ENCODE measurements around the gene OR2A2.

The OR2A2 gene

DNA sequence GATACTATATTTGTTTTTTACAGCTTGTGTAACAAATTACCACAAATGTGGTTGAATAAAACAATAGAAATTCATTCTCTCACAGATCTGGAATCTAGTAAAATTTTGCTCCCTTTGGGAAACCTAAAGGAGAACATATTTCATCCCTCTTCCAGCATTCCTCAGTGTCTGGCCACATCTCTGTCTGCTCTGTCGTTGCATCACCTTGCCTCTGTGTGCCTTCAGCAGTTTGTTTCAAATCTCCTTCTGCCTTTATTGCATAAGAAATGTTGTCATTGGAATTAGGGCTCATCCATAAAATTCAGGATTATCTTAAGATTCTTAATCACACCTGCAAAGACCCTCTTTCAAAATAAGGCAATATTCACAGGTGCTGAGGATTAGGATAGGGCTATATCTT is 28.1 kb downstream of the OR2A2 start:
- DNase-seq (ENCODE audit: low spot score) = no peak

DNA sequence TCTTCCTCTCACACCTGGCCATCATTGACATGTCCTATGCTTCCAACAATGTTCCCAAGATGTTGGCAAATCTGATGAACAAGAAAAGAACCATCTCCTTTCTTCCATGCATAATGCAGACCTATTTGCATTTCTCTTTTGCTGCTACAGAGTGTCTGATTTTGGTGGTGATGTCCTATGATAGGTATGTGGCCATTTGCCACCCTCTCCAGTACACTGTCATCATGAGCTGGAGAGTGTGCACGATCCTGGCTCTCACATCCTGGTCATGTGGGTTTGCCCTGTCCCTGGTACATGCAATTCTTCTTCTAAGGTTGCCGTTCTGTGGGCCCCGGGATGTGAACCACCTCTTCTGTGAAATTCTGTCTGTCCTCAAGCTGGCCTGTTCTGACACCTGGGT is 32.8 kb downstream of the OR2A2 start:
- DNase-seq (ENCODE audit: low spot score) = no peak

DNA sequence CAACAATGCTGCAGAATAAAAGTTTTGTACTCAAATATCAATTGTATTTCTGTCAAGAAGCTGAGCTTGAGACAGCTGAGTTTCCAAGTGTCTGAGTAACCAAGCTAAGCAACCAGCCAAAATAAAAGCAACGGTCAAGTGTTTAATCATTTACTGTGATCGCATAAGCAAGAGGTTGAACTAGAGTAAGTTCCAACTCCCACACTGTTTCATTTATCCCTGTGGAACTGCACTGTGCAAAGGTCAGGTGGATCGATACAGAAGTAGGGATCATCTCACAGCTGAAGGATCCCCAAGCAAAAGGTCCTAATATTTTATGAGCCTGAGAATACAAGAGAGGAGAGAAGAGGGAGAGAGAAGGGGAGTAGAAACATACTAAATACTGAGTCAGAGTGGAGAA is 35.0 kb downstream of the OR2A2 start:
- no peak for DNase-seq (ENCODE audit: low spot score)

DNA sequence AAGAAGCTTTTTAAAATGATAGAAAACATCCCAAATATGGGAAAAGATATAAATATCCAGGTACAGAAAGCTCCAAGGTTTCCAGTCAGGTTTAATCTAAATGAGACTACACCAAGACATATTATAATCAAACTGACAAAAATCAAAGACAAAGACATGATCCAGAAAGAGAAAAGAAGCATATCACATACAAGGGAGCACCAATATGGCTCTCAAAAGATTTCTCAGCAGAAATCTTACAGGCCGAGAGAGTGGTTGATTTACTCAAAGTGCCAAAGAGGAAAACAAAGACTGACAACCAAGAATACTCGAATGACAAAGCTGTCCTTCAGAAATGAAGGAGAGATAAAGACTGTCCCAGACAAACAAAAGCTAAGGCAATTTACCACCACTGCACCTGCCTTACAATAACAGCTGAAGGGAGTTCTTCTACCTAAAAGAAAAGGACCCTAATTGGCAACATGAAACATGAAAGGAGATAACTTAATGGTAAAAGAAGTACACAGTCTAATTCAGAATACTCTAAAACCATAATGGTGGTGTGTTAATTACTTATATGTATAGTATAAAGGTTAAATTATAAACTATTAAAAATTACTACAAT is 38.9 kb downstream of the OR2A2 start:
- no peak for DNase-seq (ENCODE audit: low spot score)

DNA sequence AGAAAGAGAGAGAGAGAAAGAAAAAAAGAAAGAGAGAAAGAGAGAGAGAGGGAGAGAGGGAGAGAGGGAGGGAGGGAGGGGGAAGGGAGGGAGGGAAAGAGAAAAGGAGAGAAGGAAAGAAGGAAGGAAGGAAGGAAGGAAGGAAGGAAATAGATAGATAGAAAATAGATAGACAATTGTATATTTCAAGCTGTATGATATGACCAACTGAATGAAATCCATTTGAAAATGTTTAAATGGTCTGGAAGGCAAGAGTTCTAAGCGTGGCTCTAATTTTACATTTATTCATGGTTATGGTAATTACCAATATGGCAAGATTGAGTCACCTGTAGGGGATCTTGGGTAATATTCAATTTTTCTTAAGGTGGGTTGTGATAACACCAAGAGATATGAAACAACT is 49.5 kb downstream of the OR2A2 start:
- DNase-seq (ENCODE audit: low spot score) = no peak

Data from left forelimb (tissue), 1 donor.